Measurements from ENCODE around the gene POR. TPM values are rescaled to one million over a fixed set of nuclear protein-coding genes. Genes with fewer than 3 reads are reported as not detected.
A peak's percentile ranks its signal among the peaks of the same experiment; 100 is the strongest.

Gene POR
- total RNA-seq, 1 experiment from 2014 or later: 45.1 TPM

- intact Hi-C loops (cut with micrococcal nuclease): no loop called here
- ChIA-PET POLR2A (interaction anchor here (0.6 to 1.8 kb wide), 4 partner anchors 53 to 162 kb away, joined by 3 to 5 read pairs (median 4); partner anchors contain the start of gene STYXL1), CTCF (interaction anchor here (0.8 kb wide), 1 partner anchor 27 kb away, joined by 3 read pairs; no protein-coding TSS in a partner anchor)
- DNase-seq (ENCODE audit: unreplicated experiment): peak; percentile 92
- H3K27ac Mint-ChIP-seq (ENCODE audit: low read depth, unreplicated experiment): peak within 1 kb of the TSS; percentile 31
- H3K36me3 Mint-ChIP-seq (ENCODE audit: insufficient read depth, unreplicated experiment): peaks cover 14% of the 10 kb centered on the region
- no peaks in the 10 kb centered on the region for H3K27me3 Mint-ChIP-seq (ENCODE audit: insufficient read depth, unreplicated experiment)
- H3K9me3 Mint-ChIP-seq (ENCODE audit: unreplicated experiment): no peaks in the 10 kb centered on the region
- no TSS peak for BruUV-seq (replicated peaks)
- H3K4me3 Mint-ChIP-seq (ENCODE audit: unreplicated experiment): peak within 1 kb of the TSS; percentile 72
- H3K4me1 Mint-ChIP-seq (ENCODE audit: insufficient read depth, unreplicated experiment): peaks cover 17% of the 10 kb centered on the region
- TF ChIP-seq CTCF (IDR thresholded peaks at IDR 0.05; ENCODE audit: unreplicated experiment): no peak
Observed at GRCh38 chr7:75994388-75995051, 79.6 kb downstream of the POR start, which contains the start of gene TMEM120A. TMEM120A (minus strand) TSS chr7:75994595; CDS start chr7:75994570, 25 bp downstream.

DNA sequence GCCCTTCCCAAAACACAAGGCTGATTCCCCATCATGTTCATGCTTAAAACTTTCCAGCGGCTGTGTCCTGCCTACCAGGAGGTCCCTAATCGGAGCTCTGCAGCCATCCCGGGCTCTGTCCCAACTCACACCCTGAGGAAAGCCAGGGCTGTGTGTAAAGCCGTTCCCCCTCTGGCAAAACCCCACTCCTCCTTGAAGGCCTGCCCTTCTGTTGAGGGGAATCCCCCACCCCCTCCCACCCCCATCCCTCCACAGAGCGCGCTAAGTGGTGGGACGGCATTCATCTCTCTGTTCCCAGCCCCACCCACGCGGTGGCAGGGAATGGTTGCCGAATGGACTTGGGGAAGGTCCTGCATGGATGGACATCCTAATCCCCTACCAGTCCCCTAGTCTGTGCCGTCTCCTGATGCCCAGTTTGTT is 80.1 kb downstream of the POR start:
- no peak for TF ChIP-seq CTCF (IDR thresholded peaks at IDR 0.05; ENCODE audit: unreplicated experiment)
- no peaks in the 10 kb centered on the region for H3K9me3 Mint-ChIP-seq (ENCODE audit: unreplicated experiment)
- peak overlapping the region; percentile 72 for H3K4me3 Mint-ChIP-seq (ENCODE audit: unreplicated experiment)
- peaks cover 12% of the 10 kb centered on the region for H3K4me1 Mint-ChIP-seq (ENCODE audit: insufficient read depth, unreplicated experiment)
- ChIA-PET POLR2A (interaction anchor here (0.6 to 1.8 kb wide), 3 partner anchors 79 to 161 kb away, joined by 3 to 5 read pairs (median 3); no protein-coding TSS in a partner anchor), CTCF (interaction anchor here (0.8 kb wide), 1 partner anchor 26 kb away, joined by 3 read pairs; no protein-coding TSS in a partner anchor)
- H3K27ac Mint-ChIP-seq (ENCODE audit: low read depth, unreplicated experiment): no peak overlapping the region
- no peaks in the 10 kb centered on the region for H3K27me3 Mint-ChIP-seq (ENCODE audit: insufficient read depth, unreplicated experiment)
- intact Hi-C loops (cut with micrococcal nuclease): no loop called here
- DNase-seq (ENCODE audit: unreplicated experiment): no peak
- BruUV-seq (replicated peaks): no TSS peak
- peaks cover 14% of the 10 kb centered on the region for H3K36me3 Mint-ChIP-seq (ENCODE audit: insufficient read depth, unreplicated experiment)

DNA sequence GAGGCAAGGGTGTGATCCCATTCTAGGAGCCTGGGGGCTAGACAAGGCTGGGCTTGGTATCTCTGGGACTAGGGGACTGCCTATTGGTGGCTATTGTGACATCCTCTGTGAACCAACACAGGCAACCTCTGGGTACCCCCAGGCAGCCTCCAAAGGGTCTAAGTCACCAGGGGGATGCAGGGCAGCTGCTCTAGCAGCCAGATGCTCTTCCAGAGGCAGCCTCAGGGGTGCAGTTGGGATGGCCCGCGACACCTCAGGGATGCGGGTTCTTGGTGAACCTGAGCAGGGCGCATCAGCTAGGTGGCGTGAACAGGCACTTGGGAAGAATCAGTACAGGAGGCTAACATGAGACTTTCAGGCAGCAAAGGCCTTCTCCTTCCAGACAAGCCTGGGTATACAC is 81.0 kb downstream of the POR start:
- Mint-ChIP-seq H3K36me3 (ENCODE audit: insufficient read depth, unreplicated experiment) (peaks cover 16% of the 10 kb centered on the region), H3K27ac (ENCODE audit: low read depth, unreplicated experiment) (no peak overlapping the region), H3K27me3 (ENCODE audit: insufficient read depth, unreplicated experiment) (no peaks in the 10 kb centered on the region), H3K4me3 (ENCODE audit: unreplicated experiment) (no peak overlapping the region), H3K4me1 (ENCODE audit: insufficient read depth, unreplicated experiment) (peaks cover 4% of the 10 kb centered on the region), H3K9me3 (ENCODE audit: unreplicated experiment) (no peaks in the 10 kb centered on the region)
- no peak for DNase-seq (ENCODE audit: unreplicated experiment)
- CTCF ChIA-PET: no interaction called here
- no TSS peak for BruUV-seq (replicated peaks)
- no peak for TF ChIP-seq CTCF (IDR thresholded peaks at IDR 0.05; ENCODE audit: unreplicated experiment)
- POLR2A ChIA-PET: interaction anchor here (1.4 kb wide), 1 partner anchor 85 kb away, joined by 3 read pairs; no protein-coding TSS in a partner anchor
- intact Hi-C loops (cut with micrococcal nuclease): no loop called here

- no peak for DNase-seq (ENCODE audit: unreplicated experiment)
- intact Hi-C loops (cut with micrococcal nuclease): no loop called here
- peaks cover 21% of the 10 kb centered on the region for H3K36me3 Mint-ChIP-seq (ENCODE audit: insufficient read depth, unreplicated experiment)
Observed at GRCh38 chr7:75996476-75996875, 81.5 kb downstream of the POR start.

More at GRCh38 chr7:75996476-75996875, 81.5 kb downstream of the POR start:
- no peaks in the 10 kb centered on the region for H3K9me3 Mint-ChIP-seq (ENCODE audit: unreplicated experiment)
- H3K4me1 Mint-ChIP-seq (ENCODE audit: insufficient read depth, unreplicated experiment): no peaks in the 10 kb centered on the region
- POLR2A ChIA-PET: no interaction called here
- H3K4me3 Mint-ChIP-seq (ENCODE audit: unreplicated experiment): no peak overlapping the region
- CTCF ChIA-PET: interaction anchor here (1.0 kb wide), 1 partner anchor 21 kb away, joined by 3 read pairs; no protein-coding TSS in a partner anchor
- H3K27ac Mint-ChIP-seq (ENCODE audit: low read depth, unreplicated experiment): no peak overlapping the region
- TF ChIP-seq CTCF (IDR thresholded peaks at IDR 0.05; ENCODE audit: unreplicated experiment): no peak
- BruUV-seq (replicated peaks): no TSS peak
- no peaks in the 10 kb centered on the region for H3K27me3 Mint-ChIP-seq (ENCODE audit: insufficient read depth, unreplicated experiment)
